Bone marrow (tissue), 2 donors: ENCODE measurements around the gene LRRFIP2.
A peak's percentile ranks its signal among the peaks of the same experiment; 100 is the strongest.
"Not testable (repeated sequence)": the region's sequence is repeated elsewhere in the genome, so short reads cannot be mapped to it uniquely, and the experiment has no call there.

Experiments
- DNase-seq, 2 donors: peaks; one replicate each; lab custom pipeline; 2025; lab: John Stamatoyannopoulos, UW

LRRFIP2 gene

DNA sequence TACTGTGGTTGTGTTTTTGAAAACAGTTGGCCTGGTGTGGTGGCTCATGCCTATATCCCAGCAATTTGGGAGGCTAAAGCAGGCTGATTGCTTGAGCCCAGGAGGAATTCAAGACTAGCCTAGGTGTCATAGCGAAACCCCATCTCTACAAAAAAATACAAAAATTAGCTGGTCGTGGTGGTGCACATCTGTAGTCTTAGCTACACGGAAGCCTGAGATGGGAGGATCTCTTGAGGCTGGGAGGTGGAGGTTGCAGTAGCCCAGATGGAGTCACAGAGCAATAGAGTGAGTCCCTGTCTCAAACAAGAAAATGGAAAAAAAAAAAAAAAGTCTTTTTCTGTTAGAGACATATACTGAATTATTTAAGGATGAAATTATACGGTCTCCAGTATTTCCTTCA lies 14.7 kb upstream of the LRRFIP2 start:
- no peak for DNase-seq

DNA sequence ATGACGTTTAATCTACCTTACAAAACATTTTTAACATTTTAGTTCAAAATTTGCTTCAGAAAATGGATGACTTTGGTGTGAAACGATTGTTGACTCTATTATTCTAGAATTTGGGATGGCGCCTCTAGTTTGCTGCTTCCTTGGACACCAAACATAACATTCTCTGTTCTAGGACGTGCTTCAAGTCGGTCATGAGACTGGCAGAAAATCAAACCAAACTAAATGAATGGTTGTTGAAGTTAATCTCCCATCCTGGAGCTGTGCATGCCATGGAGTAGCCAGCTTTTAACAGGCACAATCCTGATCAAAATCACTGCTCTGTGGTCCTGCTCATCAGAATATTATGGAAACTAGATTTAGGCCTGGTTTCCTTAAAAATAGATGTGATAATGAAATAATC lies 9.6 kb upstream of the LRRFIP2 start:
- DNase-seq, result no peak

DNA sequence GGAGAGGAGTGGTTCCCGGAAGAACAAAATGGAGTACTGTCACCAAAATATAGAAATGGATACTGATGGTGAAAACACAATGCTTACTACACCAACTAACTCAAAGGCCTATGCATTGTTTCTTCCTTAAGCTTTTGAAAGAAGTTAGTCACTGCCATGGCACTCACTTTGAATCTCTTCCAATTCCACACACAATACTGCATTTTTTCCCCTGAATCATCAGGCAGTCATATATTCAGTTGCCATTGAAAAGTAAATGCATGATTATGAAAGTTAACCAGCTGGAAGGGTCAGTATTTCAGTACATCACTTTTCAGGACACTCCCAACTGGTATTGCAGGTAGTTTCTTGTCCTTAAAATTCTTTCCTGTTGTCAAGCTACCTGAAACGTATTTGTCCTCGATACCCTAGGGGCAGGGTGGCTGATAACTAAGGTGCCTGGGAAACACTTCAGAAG lies 9.0 kb upstream of the LRRFIP2 start:
- DNase-seq, result no peak

- DNase-seq, result no peak
Measured at GRCh38 chr3:37182816-37183215, 8.4 kb upstream of the LRRFIP2 start.

DNA sequence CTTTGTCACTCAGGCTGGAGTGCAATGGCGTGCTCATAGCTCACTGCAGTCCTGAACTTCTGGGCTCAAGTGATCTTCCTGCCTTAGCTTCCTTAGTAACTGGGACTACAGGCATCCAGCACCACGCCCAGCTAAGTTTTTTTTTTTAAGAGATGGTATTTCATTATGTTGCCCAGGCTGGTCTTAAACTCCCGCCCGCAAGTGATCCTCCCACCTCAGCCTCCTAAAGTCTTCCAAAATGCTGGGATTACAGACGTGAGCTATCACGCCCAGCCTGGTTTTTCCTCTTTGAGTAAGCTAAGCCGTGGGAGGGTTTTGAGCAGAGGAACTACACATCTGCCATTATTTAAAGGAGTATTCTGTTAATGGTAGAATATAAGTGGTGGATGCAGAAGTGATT lies 7.4 kb upstream of the LRRFIP2 start:
- no peak for DNase-seq

GRCh38 chr3:37179144-37179967 lies 5.0 kb upstream of the LRRFIP2 start:
- DNase-seq, result no peak

- no peak for DNase-seq
Measured at GRCh38 chr3:37173806-37174205, 576 bp downstream of the LRRFIP2 start.

- DNase-seq, result peak in 1 of 2 donors; percentile 87
Measured at GRCh38 chr3:37171144-37171543, 3.2 kb downstream of the LRRFIP2 start.

DNA sequence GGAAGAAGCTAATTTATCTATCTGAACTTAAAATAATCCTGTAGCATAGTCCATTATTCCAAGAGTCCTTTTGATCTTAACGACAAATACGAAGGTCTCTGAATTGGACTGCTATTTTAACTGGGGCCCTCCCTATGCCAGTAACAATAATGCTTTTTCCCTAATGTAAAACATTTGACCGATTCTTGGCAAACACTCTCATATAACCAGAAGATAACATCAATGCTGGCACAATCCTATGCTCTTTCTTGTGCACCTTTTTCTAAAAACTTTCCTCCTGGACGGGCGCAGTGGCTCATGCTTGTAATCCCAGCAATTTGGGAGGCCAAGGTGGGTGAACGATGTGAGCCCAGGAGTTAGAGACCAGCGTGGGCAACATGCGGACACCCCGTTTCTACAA lies 3.9 kb downstream of the LRRFIP2 start:
- DNase-seq, result no peak

DNA sequence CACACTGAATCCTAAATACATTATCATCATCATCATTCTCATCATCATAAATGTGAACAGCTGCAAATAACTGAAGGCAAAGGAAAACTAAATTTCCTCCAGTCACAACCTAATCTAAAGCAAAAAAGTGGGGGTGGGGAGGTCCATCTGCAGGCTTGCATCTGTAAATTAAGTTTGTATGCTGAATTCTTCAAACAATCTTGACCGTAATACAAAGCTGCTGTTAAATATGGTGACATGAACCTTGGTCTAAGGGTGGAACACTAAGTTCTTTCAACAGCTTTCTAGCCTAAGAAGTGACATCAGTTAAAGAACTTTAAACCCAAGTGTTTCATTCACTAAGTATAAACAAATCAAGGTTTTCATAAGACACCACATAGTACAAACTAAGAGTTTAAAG lies 4.3 kb downstream of the LRRFIP2 start:
- DNase-seq, result no peak

GRCh38 chr3:37168896-37169295 lies 5.5 kb downstream of the LRRFIP2 start:
- DNase-seq, result no peak

GRCh38 chr3:37163262-37164015 lies 10.9 kb downstream of the LRRFIP2 start:
- no peak for DNase-seq

DNA sequence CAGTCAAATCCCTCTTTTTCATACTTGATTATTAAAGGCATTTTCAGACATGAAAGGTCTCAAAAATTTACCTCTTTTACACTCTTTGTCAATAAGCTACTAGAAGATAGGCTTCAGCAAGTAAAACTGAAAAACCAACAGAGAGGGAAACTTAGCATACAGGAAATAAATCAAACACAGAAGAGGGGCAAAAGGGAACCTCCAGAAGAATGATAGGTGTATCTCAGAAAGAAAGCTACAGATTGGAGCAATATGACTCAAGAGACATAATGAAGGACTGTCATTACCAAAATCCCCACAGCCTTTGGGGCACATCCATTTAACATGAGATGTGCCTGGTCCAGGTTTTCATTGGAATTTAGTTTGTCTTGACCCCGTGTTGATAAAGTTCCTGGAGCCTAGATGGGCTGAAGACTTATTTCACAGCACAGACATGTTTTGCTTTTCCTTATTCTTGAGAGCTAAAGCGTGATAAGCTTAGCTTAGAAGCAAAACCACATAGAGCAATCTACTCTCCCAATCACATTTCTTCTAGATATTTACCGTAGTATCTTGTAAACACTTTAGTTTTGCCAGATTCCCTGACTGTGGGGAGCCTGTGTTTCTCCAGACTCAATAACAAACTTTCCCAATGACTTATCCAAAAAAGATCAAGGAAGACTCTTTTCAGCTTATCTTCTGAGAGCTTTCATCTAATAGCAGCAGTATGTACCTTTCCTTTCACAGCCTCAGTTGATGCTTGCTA lies 11.7 kb downstream of the LRRFIP2 start:
- no peak for DNase-seq

DNA sequence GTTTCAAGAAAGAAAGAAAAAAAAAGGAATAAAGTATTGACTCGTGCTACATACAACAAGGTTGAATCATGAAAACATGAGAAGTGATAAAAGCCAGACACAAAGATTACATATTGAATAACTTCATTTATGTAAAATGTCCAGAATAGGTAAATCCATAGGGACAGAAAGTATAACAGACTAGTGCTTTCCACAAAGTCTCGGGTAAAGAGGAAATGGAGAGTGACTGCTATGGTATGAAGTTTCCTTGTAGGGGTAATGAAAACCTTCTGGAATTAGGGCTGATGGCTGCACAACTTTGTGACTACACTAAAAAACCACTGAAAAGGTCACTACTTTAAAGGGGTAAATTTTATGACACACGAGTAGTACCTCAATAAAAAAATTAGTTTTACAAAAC lies 13.0 kb downstream of the LRRFIP2 start:
- DNase-seq, result no peak

DNA sequence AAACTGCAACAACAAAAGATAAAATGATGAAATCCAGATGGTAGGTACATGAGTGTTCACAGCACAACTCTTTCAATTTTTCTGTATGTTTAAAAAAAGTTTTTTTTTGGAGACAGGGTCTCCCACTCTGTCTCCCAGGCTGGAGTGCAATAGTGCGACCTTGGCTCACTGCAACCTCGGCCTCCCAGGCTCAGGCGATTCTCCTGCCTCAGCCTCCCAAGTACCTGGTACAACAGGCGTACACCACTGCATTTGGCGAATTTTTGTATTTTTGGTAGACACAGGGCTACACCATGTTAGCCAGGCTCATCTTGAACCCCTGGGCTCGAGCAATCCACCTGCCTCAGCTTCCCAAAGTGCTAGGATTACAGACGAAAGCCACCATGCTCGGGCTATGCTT lies 18.6 kb downstream of the LRRFIP2 start:
- no peak for DNase-seq

DNA sequence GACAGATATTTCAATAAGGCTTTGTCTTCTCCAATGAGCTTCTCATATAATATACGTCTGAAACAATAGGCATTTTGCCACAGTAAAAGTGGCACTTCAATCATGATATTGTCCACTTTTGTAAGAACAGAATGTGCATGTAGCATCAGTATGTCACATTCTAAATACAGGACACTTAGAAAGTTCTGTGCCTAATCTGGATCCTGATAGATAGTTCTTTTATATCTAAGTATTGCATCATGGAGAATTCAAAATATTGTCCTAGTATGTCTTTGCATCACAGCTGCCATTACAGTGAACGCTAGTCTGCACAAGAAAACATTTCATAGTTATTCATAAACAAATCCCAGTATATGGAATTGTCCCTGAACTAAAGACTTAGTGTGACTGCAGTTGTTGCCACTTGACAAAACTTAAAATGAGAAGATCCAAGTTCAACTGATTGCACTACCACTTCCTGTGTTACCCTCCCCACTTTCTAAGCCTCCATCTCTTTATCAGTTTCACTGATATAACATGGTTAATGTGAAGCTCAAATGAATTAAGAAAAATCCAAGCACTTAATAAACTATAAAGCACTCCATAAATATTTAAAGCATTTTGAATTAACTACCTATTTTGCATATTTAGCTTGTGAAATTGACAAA lies 19.6 kb downstream of the LRRFIP2 start:
- no peak for DNase-seq

- no peak for DNase-seq
Measured at GRCh38 chr3:37150621-37151020, 23.8 kb downstream of the LRRFIP2 start.

DNA sequence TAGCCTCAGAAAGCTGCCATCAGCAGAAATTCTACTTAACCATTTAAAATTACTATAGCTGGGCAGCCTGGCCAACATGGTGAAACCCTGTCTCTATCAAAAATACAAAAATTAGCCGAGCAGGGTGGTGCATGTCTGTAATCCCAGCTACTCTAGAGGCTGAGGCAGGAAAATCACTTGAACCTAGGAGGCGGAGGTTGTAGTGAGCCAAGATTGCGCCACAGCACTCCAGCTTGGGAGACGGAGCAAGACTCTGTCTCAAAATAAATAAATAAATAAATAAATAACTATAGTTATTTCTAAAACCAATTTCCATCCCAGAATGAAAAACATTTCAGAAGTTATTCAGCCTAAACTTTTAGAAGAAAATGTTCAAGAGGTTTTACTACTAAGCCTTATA lies 25.1 kb downstream of the LRRFIP2 start:
- no peak for DNase-seq

- no peak for DNase-seq
Measured at GRCh38 chr3:37148208-37148607, 26.2 kb downstream of the LRRFIP2 start.

GRCh38 chr3:37147666-37148065 lies 26.7 kb downstream of the LRRFIP2 start:
- DNase-seq, result peak in 1 of 2 donors; percentile 41

DNA sequence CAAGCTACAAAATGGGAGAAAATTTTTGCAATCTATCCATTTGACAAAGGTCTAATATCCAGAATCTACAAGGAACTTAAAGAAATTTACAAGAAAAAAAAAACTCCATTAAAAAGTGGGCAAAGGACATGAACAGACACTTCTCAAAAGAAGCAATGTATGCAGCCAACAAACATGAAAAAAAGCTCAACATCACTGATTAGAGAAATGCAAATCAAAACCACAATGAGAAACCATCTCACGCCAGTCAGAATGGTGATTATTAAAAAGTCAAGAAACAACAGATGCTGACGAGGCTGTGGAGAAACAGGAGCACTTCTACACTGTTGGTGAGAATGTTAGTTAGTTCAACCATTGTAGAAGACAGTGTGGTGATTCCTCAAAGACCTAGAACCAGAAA lies 27.5 kb downstream of the LRRFIP2 start:
- DNase-seq, result not testable (repeated sequence)

GRCh38 chr3:37145611-37146010 lies 28.8 kb downstream of the LRRFIP2 start:
- peak in 1 of 2 donors; percentile 48 for DNase-seq
